ENCODE measurements around the gene GYS1.

- TF ChIP-seq, protein P1, sequence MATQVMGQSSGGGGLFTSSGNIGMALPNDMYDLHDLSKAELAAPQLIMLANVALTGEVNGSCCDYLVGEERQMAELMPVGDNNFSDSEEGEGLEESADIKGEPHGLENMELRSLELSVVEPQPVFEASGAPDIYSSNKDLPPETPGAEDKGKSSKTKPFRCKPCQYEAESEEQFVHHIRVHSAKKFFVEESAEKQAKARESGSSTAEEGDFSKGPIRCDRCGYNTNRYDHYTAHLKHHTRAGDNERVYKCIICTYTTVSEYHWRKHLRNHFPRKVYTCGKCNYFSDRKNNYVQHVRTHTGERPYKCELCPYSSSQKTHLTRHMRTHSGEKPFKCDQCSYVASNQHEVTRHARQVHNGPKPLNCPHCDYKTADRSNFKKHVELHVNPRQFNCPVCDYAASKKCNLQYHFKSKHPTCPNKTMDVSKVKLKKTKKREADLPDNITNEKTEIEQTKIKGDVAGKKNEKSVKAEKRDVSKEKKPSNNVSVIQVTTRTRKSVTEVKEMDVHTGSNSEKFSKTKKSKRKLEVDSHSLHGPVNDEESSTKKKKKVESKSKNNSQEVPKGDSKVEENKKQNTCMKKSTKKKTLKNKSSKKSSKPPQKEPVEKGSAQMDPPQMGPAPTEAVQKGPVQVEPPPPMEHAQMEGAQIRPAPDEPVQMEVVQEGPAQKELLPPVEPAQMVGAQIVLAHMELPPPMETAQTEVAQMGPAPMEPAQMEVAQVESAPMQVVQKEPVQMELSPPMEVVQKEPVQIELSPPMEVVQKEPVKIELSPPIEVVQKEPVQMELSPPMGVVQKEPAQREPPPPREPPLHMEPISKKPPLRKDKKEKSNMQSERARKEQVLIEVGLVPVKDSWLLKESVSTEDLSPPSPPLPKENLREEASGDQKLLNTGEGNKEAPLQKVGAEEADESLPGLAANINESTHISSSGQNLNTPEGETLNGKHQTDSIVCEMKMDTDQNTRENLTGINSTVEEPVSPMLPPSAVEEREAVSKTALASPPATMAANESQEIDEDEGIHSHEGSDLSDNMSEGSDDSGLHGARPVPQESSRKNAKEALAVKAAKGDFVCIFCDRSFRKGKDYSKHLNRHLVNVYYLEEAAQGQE (IDR thresholded peaks at IDR 0.05; ENCODE audit: insufficient replicate concordance, low read depth), result no peak
- TF ChIP-seq, protein P2, sequence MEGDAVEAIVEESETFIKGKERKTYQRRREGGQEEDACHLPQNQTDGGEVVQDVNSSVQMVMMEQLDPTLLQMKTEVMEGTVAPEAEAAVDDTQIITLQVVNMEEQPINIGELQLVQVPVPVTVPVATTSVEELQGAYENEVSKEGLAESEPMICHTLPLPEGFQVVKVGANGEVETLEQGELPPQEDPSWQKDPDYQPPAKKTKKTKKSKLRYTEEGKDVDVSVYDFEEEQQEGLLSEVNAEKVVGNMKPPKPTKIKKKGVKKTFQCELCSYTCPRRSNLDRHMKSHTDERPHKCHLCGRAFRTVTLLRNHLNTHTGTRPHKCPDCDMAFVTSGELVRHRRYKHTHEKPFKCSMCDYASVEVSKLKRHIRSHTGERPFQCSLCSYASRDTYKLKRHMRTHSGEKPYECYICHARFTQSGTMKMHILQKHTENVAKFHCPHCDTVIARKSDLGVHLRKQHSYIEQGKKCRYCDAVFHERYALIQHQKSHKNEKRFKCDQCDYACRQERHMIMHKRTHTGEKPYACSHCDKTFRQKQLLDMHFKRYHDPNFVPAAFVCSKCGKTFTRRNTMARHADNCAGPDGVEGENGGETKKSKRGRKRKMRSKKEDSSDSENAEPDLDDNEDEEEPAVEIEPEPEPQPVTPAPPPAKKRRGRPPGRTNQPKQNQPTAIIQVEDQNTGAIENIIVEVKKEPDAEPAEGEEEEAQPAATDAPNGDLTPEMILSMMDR (IDR thresholded peaks at IDR 0.05; ENCODE audit: insufficient read depth, low read length), result no peak
- TF ChIP-seq POLR2AphosphoS5 (IDR thresholded peaks at IDR 0.05; ENCODE audit: low read depth), result peak; percentile 26; the same call in 1 of the 2 replicates
Measured at GRCh38 chr19:48963371-48964204, 29.5 kb downstream of the GYS1 start.
